Activated naive CD4-positive, alpha-beta T cell treated with anti-CD3 and anti-CD28 coated beads, Interleukin-2, amount 10 ng/mL, durations not matched to agents 7 days and 5 days (primary cell): ENCODE data around the gene GOSR2.
"Not testable (repeated sequence)": the region's sequence is repeated elsewhere in the genome, so short reads cannot be mapped to it uniquely, and the experiment has no call there.

Experiments
- CTCF ChIA-PET: fragments of 350-600 bp; sonication (Branson Sonifier 250); formaldehyde crosslinking; loops from one replicate; lab custom pipeline; 2021; ENCODE audit warnings: antibody characterized with exemption; lab: Charles Lee
- DNase-seq: peaks from one replicate; pipeline ENCODE4 v3.0.0-alpha.2; 2020
- H3K27ac Mint-ChIP-seq: one replicate; pipeline ENCODE4 v1.8.0; 2021; ENCODE audit warnings: mild to moderate bottlenecking, moderate library complexity, mixed read lengths
- H3K27me3 Mint-ChIP-seq: one replicate; pipeline ENCODE4 v1.8.0; 2021; ENCODE audit warnings: mild to moderate bottlenecking, mixed read lengths
- H3K36me3 Mint-ChIP-seq: one replicate; pipeline ENCODE4 v1.8.0; 2021; ENCODE audit warnings: mixed read lengths
- H3K4me1 Mint-ChIP-seq: one replicate; pipeline ENCODE4 v1.8.0; 2021; ENCODE audit warnings: mixed read lengths
- H3K4me3 Mint-ChIP-seq: one replicate; pipeline ENCODE4 v1.8.0; 2021; ENCODE audit warnings: mild to moderate bottlenecking, moderate library complexity, mixed read lengths
- H3K9me3 Mint-ChIP-seq: one replicate; pipeline ENCODE4 v1.8.0; 2021; ENCODE audit warnings: mixed read lengths

GOSR2 gene

DNA sequence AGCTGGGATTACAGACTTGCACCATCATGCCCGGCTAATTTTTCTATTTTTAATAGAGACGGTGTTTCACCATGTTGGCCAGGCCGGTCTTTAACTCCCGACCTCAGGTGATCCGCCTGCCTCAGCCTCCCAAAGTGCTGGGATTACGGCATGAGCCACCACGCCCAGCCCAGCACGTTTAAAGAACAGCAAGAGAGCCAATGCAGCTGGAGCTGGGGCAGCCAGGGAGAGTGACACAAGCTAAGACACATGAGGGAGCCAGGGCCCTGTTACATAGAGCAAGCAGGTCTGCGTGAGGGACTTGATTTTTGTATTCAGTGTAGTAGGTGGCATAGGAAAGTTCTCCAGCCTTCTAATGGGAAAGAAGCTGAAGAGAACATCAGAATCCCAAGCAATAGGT is 21.7 kb upstream of the GOSR2 start:
- DNase-seq: no peak
- Mint-ChIP-seq H3K36me3 (no peaks in the 10 kb centered on the region), H3K9me3 (no peaks in the 10 kb centered on the region), H3K4me3 (no peak overlapping the region), H3K27ac (no peak overlapping the region), H3K27me3 (peaks cover 27% of the 10 kb centered on the region), H3K4me1 (peaks cover 7% of the 10 kb centered on the region)
- CTCF ChIA-PET: interaction anchor here (1.5 kb wide), 1 partner anchor 24 kb away, joined by 3 read pairs; no protein-coding TSS in a partner anchor

DNA sequence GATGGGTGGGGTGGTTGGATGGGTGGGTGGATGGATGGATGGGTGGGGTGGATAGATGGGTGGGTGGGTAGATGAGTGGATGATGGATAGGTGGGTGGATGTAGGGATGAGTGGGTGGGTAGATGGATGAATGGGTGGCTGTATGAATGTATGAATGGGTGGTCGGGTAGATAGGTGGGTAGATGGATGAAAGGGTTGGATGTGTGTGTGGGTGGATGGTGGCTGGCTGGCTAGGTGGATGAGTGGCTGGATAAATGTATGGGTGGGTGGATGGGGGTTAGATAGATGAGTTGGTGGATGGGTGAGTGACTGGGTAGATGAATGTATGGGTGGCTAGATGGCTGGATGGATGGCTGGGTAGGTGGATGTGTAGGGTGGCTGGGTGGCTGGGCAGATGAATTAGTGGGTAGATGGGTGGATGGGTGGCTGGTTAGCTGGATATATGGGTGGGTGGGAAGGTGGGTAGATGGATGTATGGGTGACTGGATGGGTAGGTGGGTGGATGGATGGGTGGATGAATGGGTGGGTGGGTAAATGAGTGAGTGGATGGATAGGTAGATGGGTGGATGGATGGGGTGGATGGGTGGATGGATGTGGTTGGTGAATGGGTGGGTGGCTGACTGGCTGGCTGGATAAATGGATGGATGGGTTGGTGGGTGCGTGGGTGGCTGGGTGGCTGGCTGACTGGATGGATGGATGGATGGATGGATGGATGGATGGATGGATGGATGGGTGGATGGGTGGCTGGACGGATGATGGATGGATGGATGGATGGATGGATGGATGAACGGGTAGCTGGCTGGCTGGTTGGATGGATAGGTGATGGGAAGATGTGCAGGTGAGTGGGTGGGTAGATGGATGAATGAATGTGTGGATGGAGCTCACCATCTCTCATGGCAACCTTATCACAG is 18.9 kb upstream of the GOSR2 start:
- Mint-ChIP-seq H3K36me3 (no peaks in the 10 kb centered on the region), H3K4me3 (no peak overlapping the region), H3K27ac (no peak overlapping the region), H3K4me1 (peaks cover 7% of the 10 kb centered on the region), H3K9me3 (no peaks in the 10 kb centered on the region), H3K27me3 (peaks cover 32% of the 10 kb centered on the region)
- CTCF ChIA-PET: interaction anchor here (1.2 kb wide), 1 partner anchor 62 kb away, joined by 4 read pairs; no protein-coding TSS in a partner anchor
- no peak for DNase-seq

DNA sequence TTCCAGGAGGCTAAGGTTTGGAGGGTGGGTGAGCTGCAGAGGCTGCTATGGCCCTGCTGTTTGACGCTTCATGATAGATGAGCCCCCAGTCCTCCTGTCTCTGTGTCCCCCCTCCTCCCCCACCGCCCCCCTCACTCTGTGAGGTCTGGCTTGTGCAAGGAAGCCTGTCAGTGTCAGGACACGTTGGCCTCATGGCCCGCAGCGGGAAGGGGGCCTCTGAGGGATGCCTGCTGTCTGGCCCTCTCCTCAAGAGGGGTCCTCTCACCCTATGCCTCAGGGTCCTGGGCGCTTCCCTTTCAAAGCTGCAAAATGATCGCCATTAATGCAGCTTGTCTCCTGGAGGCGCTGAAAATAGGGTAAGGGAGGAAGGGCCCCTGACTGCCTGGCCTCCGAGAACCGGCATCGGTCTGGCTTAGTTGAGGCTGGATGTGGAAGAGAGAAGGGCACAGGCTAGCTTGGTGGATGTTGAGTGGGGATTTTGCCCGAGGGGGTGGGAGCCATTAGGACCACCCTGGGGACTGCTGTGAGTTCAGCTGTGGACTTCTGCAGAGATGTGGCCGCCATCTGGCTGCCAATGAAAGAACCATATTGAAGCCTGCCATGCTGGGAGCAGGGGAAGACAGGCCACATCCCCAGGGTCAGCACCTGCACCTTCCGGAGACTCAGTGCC is 14.8 kb upstream of the GOSR2 start:
- no peak overlapping the region for H3K4me3 Mint-ChIP-seq
- H3K4me1 Mint-ChIP-seq: peaks cover 7% of the 10 kb centered on the region

DNA sequence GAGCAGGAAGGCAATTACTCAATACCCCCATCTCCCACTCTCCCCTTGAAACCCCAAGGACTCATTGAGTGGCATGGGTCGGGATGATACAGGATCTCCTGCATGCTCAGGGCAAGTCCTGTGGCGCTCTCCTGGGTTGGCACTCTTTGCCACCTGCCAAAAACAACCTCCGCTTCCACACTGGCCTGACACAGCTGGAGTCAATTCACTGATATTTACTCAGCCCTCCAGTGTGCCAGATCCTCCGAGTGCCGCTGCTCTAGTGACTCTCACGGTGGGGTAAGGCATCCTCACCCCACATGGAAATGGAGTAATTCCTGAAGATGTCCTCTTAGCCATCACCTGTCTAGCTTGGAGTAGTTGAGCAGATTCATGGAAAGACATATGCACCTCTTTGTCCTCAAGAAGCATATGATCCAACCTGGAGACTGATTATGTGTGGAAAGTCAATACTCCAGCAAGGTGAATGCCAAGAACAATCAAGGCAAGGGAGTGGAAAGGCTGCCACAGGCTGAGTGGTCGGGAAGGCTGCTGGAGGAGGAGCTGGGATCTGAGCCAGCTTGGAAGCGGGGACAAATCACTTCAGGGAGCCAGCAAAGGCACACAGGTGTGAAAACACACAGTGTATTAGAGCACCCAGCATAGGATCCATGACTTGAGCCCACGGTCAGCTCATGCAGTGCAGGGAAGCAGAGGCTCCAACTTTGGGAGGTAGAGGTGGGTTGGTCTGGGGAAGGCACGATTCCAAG is 12.6 kb upstream of the GOSR2 start:
- CTCF ChIA-PET: no interaction called here
- no peaks in the 10 kb centered on the region for H3K36me3 Mint-ChIP-seq
- no peak for DNase-seq
- H3K4me1 Mint-ChIP-seq: peaks cover 6% of the 10 kb centered on the region
- peaks cover 30% of the 10 kb centered on the region for H3K27me3 Mint-ChIP-seq
- no peak overlapping the region for H3K27ac Mint-ChIP-seq
- H3K4me3 Mint-ChIP-seq: no peak overlapping the region
- no peaks in the 10 kb centered on the region for H3K9me3 Mint-ChIP-seq

More for the DNA sequence above, 14.8 kb upstream of the GOSR2 start:
- Mint-ChIP-seq H3K27ac (no peak overlapping the region), H3K27me3 (peaks cover 42% of the 10 kb centered on the region), H3K9me3 (no peaks in the 10 kb centered on the region), H3K36me3 (no peaks in the 10 kb centered on the region)
- CTCF ChIA-PET: no interaction called here
- DNase-seq: no peak

DNA sequence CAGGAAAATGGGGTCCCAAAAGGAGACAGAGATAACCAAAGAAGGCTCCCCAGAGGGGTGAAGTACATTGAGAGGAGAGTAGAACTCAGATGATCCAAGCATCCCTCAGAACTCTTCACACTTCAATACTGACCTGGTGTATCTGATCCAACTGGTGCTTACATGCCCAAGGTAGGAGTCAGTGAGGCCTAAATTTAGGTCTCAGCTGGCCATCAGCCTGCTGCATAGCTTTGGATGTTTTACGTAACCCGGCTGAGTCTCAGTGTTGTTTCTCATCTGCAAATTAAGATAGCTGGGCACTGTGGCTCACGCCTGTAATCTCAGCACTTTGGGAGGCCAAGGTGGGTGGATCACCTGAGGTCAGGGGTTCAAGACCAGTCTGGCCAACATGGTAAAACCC is 11.6 kb upstream of the GOSR2 start:
- Mint-ChIP-seq H3K9me3 (no peaks in the 10 kb centered on the region), H3K27ac (no peak overlapping the region), H3K4me1 (no peaks in the 10 kb centered on the region), H3K36me3 (no peaks in the 10 kb centered on the region), H3K27me3 (peaks cover 27% of the 10 kb centered on the region), H3K4me3 (no peak overlapping the region)
- CTCF ChIA-PET: interaction anchor here (1.6 kb wide), 1 partner anchor 31 kb away, joined by 6 read pairs; no protein-coding TSS in a partner anchor
- DNase-seq: no peak

DNA sequence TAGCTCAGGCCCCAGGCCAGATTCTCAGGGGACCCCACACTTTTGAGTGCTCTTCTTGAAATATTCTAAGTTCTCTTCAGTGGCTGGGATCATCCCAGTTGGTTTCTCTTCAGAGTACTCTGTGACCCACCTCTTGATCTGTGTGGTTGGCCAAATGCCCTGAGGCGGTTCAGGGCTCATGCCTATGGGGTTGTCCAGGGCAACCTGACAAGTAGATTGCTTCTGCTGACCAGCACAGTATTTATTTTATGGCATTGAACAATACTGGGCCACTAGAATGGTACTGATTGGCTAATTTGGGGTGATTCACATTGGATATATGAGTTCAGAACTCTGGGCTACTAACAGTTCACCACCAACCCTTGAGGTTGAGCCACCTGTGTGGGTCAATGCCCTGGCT is 7.4 kb upstream of the GOSR2 start:
- Mint-ChIP-seq H3K4me1 (no peaks in the 10 kb centered on the region), H3K27ac (no peak overlapping the region), H3K4me3 (no peak overlapping the region), H3K27me3 (peaks cover 4% of the 10 kb centered on the region), H3K9me3 (no peaks in the 10 kb centered on the region), H3K36me3 (no peaks in the 10 kb centered on the region)
- CTCF ChIA-PET: no interaction called here
- DNase-seq: no peak

DNA sequence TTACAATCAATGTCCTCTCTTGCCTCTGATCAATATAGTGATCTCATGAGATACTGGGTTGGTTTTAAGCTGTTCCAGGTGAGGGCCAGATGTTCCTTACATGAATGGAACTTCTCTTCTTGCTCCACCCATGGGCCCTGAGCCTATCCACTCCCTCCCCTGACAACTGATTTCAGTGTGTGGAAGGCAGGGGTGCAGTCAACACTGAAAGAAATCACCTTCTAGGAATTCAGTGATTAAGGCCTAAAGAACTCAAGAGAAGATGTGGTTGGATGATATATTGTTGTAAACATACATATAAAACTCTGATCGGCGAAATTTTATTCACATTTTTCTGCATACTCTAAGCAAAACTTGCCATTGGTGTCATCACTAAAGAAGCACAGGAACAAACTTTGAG is 6.7 kb upstream of the GOSR2 start:
- Mint-ChIP-seq H3K9me3 (no peaks in the 10 kb centered on the region), H3K4me1 (no peaks in the 10 kb centered on the region), H3K36me3 (no peaks in the 10 kb centered on the region), H3K27ac (no peak overlapping the region), H3K4me3 (no peak overlapping the region), H3K27me3 (no peaks in the 10 kb centered on the region)
- CTCF ChIA-PET: no interaction called here
- no peak for DNase-seq

DNA sequence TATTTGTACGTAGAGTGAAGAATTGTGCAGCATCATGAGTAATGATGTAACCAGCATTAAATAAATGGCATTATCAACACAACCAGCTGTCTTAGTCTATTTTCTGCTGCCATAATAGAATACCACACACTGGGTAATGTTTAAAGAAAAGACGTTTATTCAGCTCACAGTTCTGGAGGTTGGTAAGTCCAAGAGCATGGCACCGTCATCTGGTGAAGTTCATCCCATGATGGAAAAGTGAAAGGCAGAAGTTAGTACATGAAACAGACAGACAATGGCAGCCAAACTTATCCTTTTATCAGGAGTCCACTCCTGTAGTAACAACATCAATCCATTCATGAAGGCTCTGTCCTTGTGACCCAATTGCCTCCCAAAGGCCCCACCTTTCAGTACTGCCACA is 6.3 kb upstream of the GOSR2 start:
- Mint-ChIP-seq H3K9me3 (no peaks in the 10 kb centered on the region), H3K36me3 (no peaks in the 10 kb centered on the region), H3K27me3 (no peaks in the 10 kb centered on the region), H3K4me1 (peaks cover under 1% of the 10 kb centered on the region), H3K27ac (no peak overlapping the region), H3K4me3 (no peak overlapping the region)
- DNase-seq: no peak
- CTCF ChIA-PET: no interaction called here

DNA sequence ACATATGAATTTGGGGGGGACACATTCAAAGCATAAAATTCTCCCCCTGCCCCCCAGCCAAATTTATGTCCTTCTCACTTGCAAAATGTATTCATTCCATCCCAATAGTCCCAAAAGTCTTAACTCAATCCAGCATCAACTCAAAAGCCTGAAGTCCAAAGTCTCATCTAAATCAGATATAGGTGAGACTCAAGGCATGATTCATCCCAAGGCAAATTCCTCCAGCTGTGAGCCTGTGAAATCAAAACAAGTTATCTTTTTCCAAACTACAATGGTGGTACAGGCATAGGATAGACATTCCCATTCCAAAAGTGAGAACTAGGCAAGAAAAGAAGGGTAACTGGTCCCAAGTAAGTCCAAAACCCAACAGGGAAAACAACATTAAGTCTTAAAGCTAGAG is 5.9 kb upstream of the GOSR2 start:
- Mint-ChIP-seq H3K9me3 (no peaks in the 10 kb centered on the region), H3K4me1 (peaks cover 5% of the 10 kb centered on the region), H3K4me3 (no peak overlapping the region), H3K27ac (no peak overlapping the region), H3K36me3 (no peaks in the 10 kb centered on the region), H3K27me3 (no peaks in the 10 kb centered on the region)
- no peak for DNase-seq
- CTCF ChIA-PET: interaction anchor here (1.0 to 1.2 kb wide), 2 partner anchors 26 to 74 kb away, joined by 3 read pairs; no protein-coding TSS in a partner anchor

DNA sequence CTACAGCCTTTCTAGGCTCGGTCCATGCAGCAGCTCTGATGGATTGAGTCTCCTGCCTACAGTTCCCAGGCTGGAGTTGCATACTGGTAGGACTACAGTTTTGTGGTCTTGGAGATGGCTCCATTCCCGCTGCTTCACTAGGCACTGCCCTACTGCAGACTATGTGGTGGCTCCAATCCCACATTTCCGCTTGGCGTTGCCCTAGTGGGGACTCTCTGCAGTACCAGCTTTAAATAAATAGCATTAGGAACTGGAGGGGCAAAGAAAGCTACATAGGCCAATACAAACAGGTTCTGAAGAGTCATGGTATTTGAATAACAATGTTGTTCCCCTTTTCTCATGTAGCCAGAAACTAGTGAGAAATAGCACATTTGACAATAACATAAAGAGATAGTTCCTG is 5.4 kb upstream of the GOSR2 start:
- Mint-ChIP-seq H3K27ac (no peak overlapping the region), H3K36me3 (no peaks in the 10 kb centered on the region), H3K9me3 (no peaks in the 10 kb centered on the region), H3K27me3 (no peaks in the 10 kb centered on the region), H3K4me3 (no peak overlapping the region), H3K4me1 (peaks cover 9% of the 10 kb centered on the region)
- CTCF ChIA-PET: interaction anchor here (1.0 to 1.2 kb wide), 2 partner anchors 26 to 75 kb away, joined by 3 read pairs; no protein-coding TSS in a partner anchor
- DNase-seq: no peak

DNA sequence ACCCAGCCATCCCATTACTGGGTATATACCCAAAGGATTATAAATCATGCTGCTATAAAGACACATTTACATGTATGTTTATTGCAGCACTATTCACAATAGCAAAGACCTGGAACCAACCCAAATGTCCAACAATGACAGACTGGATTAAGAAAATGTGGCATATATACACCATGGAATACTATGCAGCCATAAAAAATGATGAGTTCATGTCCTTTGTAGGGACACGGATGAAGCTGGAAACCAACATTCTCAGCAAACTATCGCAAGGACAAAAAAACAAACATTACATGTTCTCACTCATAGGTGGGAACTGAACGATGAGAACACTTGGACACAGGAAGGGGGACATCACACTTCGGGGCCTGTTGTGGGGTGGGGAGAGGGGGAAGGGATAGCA is 998 bp upstream of the GOSR2 start:
- DNase-seq, H3K9me3 Mint-ChIP-seq, CTCF ChIA-PET, H3K27me3 Mint-ChIP-seq: not testable (repeated sequence)
- Mint-ChIP-seq H3K36me3 (peaks cover 11% of the 10 kb centered on the region), H3K27ac (peak overlapping the region; percentile 77), H3K4me1 (peaks cover 47% of the 10 kb centered on the region), H3K4me3 (peak overlapping the region; percentile 82)

DNA sequence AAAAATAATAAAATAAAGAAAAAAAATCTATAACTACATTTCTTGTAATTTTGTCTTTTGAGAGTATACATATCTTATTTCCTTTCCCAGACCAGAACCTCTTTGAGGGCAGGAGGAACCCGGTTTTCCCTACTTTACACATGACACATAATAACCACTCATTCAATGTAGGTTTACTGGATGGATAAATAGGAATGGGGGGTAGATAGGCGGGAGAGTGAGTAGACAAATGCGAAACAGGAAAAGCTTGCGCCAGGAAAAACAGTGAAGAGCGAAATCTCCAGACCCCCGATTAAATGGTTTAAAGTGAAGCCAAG is 515 bp upstream of the GOSR2 start:
- H3K9me3 Mint-ChIP-seq: no peaks in the 10 kb centered on the region
- H3K36me3 Mint-ChIP-seq: peaks cover 14% of the 10 kb centered on the region
- peaks cover 52% of the 10 kb centered on the region for H3K4me1 Mint-ChIP-seq
- CTCF ChIA-PET: no interaction called here
- H3K27ac Mint-ChIP-seq: peak overlapping the region; percentile 96
- no peaks in the 10 kb centered on the region for H3K27me3 Mint-ChIP-seq
- DNase-seq: no peak
- H3K4me3 Mint-ChIP-seq: peak overlapping the region; percentile 82

DNA sequence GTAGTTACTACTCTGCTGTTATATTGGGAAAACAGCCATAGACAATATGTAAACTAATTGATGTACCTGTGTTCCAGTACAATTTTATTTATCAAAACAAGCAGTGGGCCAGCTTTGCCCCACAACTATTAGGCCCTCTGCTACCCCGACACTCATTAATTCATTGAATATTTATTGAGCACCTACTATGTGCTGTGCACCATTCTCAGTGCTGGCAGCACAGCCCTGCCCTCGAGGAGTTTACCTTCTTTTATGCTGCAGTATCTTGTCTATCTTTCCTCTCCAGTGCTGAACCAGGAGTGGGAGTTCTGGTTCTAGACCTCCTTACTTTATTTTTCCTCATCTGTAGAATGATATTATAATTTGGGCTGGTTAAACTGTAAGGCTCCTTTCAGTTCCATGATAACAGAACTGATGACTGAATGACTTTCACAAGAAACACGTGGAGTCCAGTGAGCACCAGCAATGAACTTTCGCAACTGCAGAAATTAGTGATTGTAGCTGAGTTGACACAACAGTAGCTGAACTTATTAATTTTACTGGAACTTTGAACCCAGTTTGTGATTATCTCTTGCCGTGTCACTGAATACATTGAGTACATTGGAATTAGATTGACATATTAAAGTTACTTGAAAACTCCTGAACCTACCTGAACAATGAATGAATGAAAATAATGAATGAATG is 2.4 kb downstream of the GOSR2 start:
- peaks cover 21% of the 10 kb centered on the region for H3K36me3 Mint-ChIP-seq

More for the DNA sequence above, 2.4 kb downstream of the GOSR2 start:
- CTCF ChIA-PET: interaction anchor here (2.1 kb wide), 1 partner anchor 15 kb away, joined by 10 read pairs; no protein-coding TSS in a partner anchor
- Mint-ChIP-seq H3K9me3 (no peaks in the 10 kb centered on the region), H3K4me3 (no peak overlapping the region), H3K27ac (no peak overlapping the region), H3K4me1 (peaks cover 63% of the 10 kb centered on the region), H3K27me3 (no peaks in the 10 kb centered on the region)
- no peak for DNase-seq
